COLO668 (cell line): ENCODE data around the gene MTR.

Experiments
- DNase-seq: peaks from one replicate; lab custom pipeline; 2025; ENCODE audit not compliant: unreplicated experiment; lab: John Stamatoyannopoulos, UW

MTR gene

DNA sequence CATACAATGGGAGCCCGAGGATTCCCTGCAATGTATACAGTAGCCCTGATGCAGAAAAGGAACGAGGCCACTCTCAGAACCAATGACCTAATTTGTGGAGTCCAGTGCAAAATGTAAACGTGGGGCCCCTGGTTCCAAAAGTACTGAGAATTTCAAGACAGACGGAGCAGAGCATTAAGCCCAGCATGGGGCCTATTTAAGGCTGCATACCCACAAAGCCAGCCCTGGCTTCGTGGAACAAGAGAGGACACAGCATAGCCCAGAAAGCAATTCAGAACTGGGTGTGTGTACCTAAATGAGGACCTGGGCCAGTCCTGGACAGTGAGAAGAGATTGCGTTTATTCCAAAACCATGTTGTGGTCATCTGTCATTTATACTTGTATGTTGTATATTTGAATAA, 153.9 kb downstream of the MTR start:
- no peak for DNase-seq

DNA sequence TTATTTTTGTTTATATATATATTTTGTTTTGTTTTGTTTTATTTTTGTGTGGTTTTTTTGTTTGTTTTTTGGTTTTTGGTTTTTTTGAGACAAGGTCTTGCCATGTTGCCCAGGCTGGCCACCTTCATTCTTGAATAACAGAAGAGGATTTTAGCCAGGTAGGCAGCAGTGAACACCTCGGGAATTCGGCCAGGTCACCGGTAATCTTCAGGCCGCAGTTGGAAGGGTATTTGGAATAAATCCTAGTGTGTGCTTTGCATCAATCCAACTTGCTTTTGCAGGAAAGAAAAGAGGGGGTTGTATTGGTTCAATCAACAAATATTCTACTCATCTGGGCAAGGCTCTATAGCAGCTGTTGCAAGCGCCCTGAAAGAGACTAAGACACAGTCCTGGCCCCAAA, 155.3 kb downstream of the MTR start:
- DNase-seq, result no peak

DNA sequence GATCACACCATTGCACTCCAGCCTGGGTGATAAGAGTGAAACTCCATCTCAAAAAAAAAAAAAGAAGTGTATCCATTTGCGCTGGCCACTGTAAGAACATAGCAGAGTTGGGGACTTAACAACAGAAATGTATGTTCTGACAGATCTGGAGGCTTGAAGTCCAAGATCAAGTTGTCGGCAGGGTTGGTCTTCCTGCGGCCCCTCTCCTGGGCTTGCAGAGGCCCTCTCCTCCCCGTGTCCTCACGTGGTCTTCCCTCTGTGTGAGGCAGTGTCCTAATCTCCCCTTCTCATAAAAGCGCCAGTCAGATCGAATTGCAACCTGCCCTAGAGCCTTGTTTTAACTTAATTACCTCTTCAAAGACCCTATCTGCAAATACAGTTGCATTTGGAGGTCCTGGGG, 156.6 kb downstream of the MTR start:
- no peak for DNase-seq

DNA sequence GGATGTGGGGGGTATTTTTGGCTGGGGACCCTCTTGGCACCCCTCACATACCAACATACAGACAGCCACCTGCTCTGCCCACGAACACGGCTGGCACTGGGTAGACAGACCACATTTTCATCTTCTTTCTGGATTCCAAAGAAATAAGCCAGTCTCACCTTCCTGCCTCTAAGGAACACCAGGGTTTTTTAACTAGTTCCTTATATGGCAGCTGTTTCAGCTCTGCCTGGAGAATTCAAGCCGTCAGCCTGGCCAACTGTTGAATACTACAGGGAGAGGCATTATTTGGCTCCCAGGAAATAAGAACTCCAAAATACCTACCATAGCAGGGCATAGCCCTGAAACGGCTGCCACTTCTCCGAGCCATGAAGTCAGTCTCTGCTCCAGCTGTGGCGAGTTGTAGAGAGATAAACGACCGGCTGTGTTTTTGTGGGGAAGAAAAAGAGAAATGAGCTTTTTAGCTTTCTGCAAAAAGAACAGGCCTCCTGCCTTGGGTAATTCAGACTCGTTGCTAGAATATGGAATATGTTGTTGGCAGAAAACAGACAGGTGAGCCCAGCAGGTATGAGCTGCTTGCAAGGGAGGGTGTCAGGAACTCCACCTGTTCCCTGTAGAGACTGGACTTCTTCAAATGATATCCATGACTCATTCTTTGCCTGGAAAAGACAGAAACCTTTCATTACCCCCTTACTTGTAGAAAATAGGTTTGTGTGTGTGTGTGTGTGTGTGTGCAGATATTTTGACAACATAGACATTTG, 157.3 kb downstream of the MTR start:
- no peak for DNase-seq

DNA sequence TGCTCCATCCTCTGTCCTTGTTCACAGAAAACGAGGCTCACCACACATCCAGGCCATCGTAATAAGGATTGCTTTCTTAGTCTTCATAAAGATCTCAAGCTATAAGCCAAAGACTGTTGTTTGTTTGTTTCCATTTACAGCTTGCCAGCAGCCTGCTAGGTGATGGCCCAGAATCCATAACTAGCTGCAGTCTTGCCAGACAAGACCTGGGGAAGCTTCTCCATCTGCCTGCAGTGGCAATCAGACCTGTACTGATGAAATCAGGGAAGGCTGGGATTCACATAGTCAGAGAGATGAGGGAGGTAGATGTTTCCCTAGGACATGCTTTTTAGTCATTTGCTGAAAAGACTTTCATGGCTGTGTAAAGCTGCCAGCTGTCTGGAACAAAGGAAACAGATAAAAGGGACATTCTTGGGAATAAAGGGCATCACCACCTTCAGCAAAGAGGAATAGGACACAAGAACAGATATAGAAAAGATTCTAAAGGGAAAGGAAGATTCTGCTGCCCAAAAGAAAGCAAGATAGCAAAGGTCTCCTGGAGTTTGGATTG, 158.1 kb downstream of the MTR start:
- DNase-seq, result no peak
